ENCODE data around the gene POGLUT3. TPM values are rescaled to one million over a fixed set of nuclear protein-coding genes. Genes with fewer than 3 reads are reported as not detected.
A peak's percentile ranks its signal among the peaks of the same experiment; 100 is the strongest.

Gene POGLUT3
- total and polyA plus RNA-seq, 9 of the 15 experiments (the other 6 are each of a cell fraction or from before 2014, with no cell fraction given): 4.6 to 29.7 (median 17.8) TPM

- TF ChIP-seq ZNF717 (CRISPR knock-in tag; IDR thresholded peaks at IDR 0.05): no peak
- no peak for TF ChIP-seq HSF4 (CRISPR knock-in tag; IDR thresholded peaks at IDR 0.05; ENCODE audit: borderline replicate concordance)
- TF ChIP-seq SAP30 (IDR thresholded peaks at IDR 0.05; ENCODE audit: borderline replicate concordance, insufficient read depth, low read depth, low read length, poor library complexity, severe bottlenecking): no peak
- TF ChIP-seq ATF4 (CRISPR knock-in tag; IDR thresholded peaks at IDR 0.05): no peak
- TF ChIP-seq CREB3 (tag; conservative IDR thresholded peaks at IDR 0.05; ENCODE audit: low read depth): peak; percentile 29; the same call in 1 of the 2 replicates
- TF ChIP-seq ZNF146 (CRISPR knock-in tag; IDR thresholded peaks at IDR 0.05; ENCODE audit: unreplicated experiment): no peak
- no peak for TF ChIP-seq TGIF2 (CRISPR knock-in tag; IDR thresholded peaks at IDR 0.05)
- no peak; the same call in none of the 2 replicates for TF ChIP-seq AFF4 (CRISPR knock-in tag; IDR thresholded peaks at IDR 0.05)
- no peak for TF ChIP-seq ZNF133 (CRISPR knock-in tag; IDR thresholded peaks at IDR 0.05)
- no peak for TF ChIP-seq RFX5 (IDR thresholded peaks at IDR 0.05; ENCODE audit: low read depth, low read length)
- TF ChIP-seq CSDE1 (IDR thresholded peaks at IDR 0.05): no peak; a peak in 1 of 4 replicates
- TF ChIP-seq COPS2 (conservative IDR thresholded peaks at IDR 0.05): no peak
- no peak for TF ChIP-seq TAL1 (IDR thresholded peaks at IDR 0.05)
- peak; percentile 94 for TF ChIP-seq DPF2 (IDR thresholded peaks at IDR 0.05)
- TF ChIP-seq ARID3B (CRISPR knock-in tag; IDR thresholded peaks at IDR 0.05; ENCODE audit: borderline replicate concordance): no peak
- TF ChIP-seq ZNF124 (CRISPR knock-in tag; IDR thresholded peaks at IDR 0.05): no peak
- no peak for TF ChIP-seq SETDB1 (IDR thresholded peaks at IDR 0.05; ENCODE audit: low read length)
- no peak for TF ChIP-seq ZNF75A (CRISPR knock-in tag; IDR thresholded peaks at IDR 0.05)
- no peak for TF ChIP-seq PHF8 (IDR thresholded peaks at IDR 0.05; ENCODE audit: borderline replicate concordance, low read length)
- no peak for TF ChIP-seq BDP1 (IDR thresholded peaks at IDR 0.05; ENCODE audit: insufficient read depth, insufficient read length)
- no peak for TF ChIP-seq ETV6 (IDR thresholded peaks at IDR 0.05; ENCODE audit: borderline replicate concordance in 1 of 2, low read depth in 2 of 2, low read length in 1 of 2)
- no peak for TF ChIP-seq ETV6 (CRISPR knock-in tag; IDR thresholded peaks at IDR 0.05; ENCODE audit: borderline replicate concordance)
- TF ChIP-seq GATAD2A (IDR thresholded peaks at IDR 0.05): no peak
These were observed 703 bp downstream of the POGLUT3 start (continued) for GRCh38 chr11:108497317-108498045.

Measured in K562 (cell line).